Fibroblast of lung (primary cell): ENCODE results near the gene GSE1. TPM values are rescaled to one million over a fixed set of nuclear protein-coding genes. Genes with fewer than 3 reads are reported as not detected.

Experiments used
- DNase-seq, 2 donors: peaks; one replicate each; pipeline versions ENCODE4 v3.0.0 to v3.0.0-alpha.2; 2010; ENCODE audit warnings: low read depth in 2 of 2
- H2AFZ ChIP-seq: 2 replicates; pipeline ENCODE4 v1.5.1; 2012; ENCODE audit warnings: low read length, control low read depth, inconsistent platforms
- H3K27ac ChIP-seq: 2 replicates; pipeline ENCODE4 v1.5.1; 2011; ENCODE audit warnings: low read length, control low read depth; ENCODE audit not compliant: insufficient read depth
- H3K27me3 ChIP-seq: 2 replicates; pipeline ENCODE4 v1.5.1; 2011; ENCODE audit warnings: mild to moderate bottlenecking, low read length; ENCODE audit not compliant: control insufficient read depth, insufficient read depth
- H3K36me3 ChIP-seq: 2 replicates; pipeline ENCODE4 v1.5.1; 2011; ENCODE audit warnings: low read length; ENCODE audit not compliant: control insufficient read depth, insufficient read depth
- H3K4me1 ChIP-seq: 2 replicates; pipeline ENCODE4 v1.5.1; 2011; ENCODE audit warnings: low read length; ENCODE audit not compliant: control insufficient read depth, insufficient read depth; ENCODE audit errors: extremely low read depth
- H3K4me2 ChIP-seq: 2 replicates; pipeline ENCODE4 v1.5.1; 2011; ENCODE audit warnings: low read length, control low read depth; ENCODE audit not compliant: insufficient read depth; ENCODE audit errors: extremely low read depth
- H3K4me3 ChIP-seq, 4 experiments: fragments of 200-600 bp in 1 of 4; sonication (generic) in 1 of 4; replicated peaks in 1 of 4; 2 replicates each; pipeline ENCODE4 v1.5.1; 2011 to 2016; ENCODE audit warnings: low read length in 4 of 4, low read depth in 3 of 4, mild to moderate bottlenecking in 3 of 4, control low read depth in 2 of 4, inconsistent platforms in 1 of 4, mixed read lengths in 1 of 4; ENCODE audit not compliant: insufficient read depth in 1 of 4; ENCODE audit errors: control extremely low read depth in 1 of 4
- H3K79me2 ChIP-seq: 2 replicates; pipeline ENCODE4 v1.5.1; 2012; ENCODE audit warnings: mild to moderate bottlenecking, low read length, inconsistent platforms; ENCODE audit not compliant: control insufficient read depth, insufficient read depth
- H3K9ac ChIP-seq: 2 replicates; pipeline ENCODE4 v1.5.1; 2011; ENCODE audit warnings: mild to moderate bottlenecking, low read length, control low read depth; ENCODE audit not compliant: insufficient read depth
- H3K9me3 ChIP-seq: 2 replicates; pipeline ENCODE4 v1.5.1; 2012; ENCODE audit warnings: low read depth, low read length; ENCODE audit not compliant: control insufficient read depth, insufficient read depth
- H4K20me1 ChIP-seq: 2 replicates; pipeline ENCODE4 v1.5.1; 2011; ENCODE audit warnings: low read length; ENCODE audit not compliant: control insufficient read depth, insufficient read depth; ENCODE audit errors: extremely low read depth
- EZH2 ChIP-seq: IDR thresholded peaks from 2 replicates; pipeline ENCODE4 v1.5.1; 2012; ENCODE audit warnings: low read length, control low read depth, mild to moderate bottlenecking; ENCODE audit errors: missing control alignments
- polyA plus RNA-seq, 2 donors: library from polyadenylated mRNA; depleted of rRNA in 1 of 2; stranded (reverse) in 1 of 2; unstranded in 1 of 2; fragments of >200 nt; gene quantifications; 2 replicates each; pipeline ENCODE4 v1.2.1, GENCODE V29; 2011 to 2012; ENCODE audit warnings: missing spikeins in 1 of 2
- total RNA-seq: library from RNA; depleted of rRNA; stranded (reverse); fragments of >200 nt; gene quantifications from 2 replicates; pipeline ENCODE4 v1.2.1, GENCODE V29; 2014
- TF ChIP-seq, protein P1 (sequence below), 2 donors: IDR thresholded peaks in 1 of 2; conservative IDR thresholded peaks in 1 of 2; 1 replicate in 1 of 2; 2 replicates in 1 of 2; pipeline ENCODE4 v1.5.1; 2011 to 2012; ENCODE audit warnings: low read length in 2 of 2, control low read depth in 1 of 2, inconsistent platforms in 1 of 2, low read depth in 1 of 2, mild to moderate bottlenecking in 1 of 2

GSE1 gene
- total and polyA plus RNA-seq, 2 donors (not counting 1 experiment from before 2014, with no cell fraction given) = 11.0 to 35.7 TPM

DNA sequence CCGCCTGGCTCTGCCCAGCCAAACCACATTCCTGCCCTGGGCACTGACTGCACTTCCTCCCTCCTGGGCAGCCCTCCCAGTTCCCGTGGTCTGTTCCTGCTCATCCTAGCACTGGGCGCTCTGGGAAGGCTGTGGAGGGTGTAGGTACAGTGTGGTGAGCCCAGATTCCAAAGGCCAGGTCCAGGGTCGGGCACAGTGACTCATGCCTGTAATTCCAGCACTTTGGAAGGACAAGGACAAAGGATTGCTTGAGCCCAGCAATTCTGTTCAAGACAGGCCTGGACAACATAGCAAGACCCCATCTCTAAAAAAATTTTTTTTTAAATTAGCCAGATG lies 107.1 kb downstream of the GSE1 start:
- H3K36me3 ChIP-seq = peaks cover 2% of the 10 kb centered on the region
- peaks cover 2% of the 10 kb centered on the region for H3K4me1 ChIP-seq
- no peak overlapping the region for H3K4me2 ChIP-seq
- H3K79me2 ChIP-seq = no peaks in the 10 kb centered on the region
- H3K27ac ChIP-seq = no peak overlapping the region
- no peaks in the 10 kb centered on the region for H3K9me3 ChIP-seq
- H2AFZ ChIP-seq = no peak overlapping the region
- TF ChIP-seq, protein P1, sequence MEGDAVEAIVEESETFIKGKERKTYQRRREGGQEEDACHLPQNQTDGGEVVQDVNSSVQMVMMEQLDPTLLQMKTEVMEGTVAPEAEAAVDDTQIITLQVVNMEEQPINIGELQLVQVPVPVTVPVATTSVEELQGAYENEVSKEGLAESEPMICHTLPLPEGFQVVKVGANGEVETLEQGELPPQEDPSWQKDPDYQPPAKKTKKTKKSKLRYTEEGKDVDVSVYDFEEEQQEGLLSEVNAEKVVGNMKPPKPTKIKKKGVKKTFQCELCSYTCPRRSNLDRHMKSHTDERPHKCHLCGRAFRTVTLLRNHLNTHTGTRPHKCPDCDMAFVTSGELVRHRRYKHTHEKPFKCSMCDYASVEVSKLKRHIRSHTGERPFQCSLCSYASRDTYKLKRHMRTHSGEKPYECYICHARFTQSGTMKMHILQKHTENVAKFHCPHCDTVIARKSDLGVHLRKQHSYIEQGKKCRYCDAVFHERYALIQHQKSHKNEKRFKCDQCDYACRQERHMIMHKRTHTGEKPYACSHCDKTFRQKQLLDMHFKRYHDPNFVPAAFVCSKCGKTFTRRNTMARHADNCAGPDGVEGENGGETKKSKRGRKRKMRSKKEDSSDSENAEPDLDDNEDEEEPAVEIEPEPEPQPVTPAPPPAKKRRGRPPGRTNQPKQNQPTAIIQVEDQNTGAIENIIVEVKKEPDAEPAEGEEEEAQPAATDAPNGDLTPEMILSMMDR (conservative IDR thresholded peaks at IDR 0.05 in 1 of 2, IDR thresholded peaks at IDR 0.05 in 1 of 2; ENCODE audit: low read depth in 1 of 2, low read length in 2 of 2) = no peak
- TF ChIP-seq EZH2 = no peak
- H3K9ac ChIP-seq = no peak overlapping the region
- no peak for DNase-seq
- no peak overlapping the region for H3K4me3 ChIP-seq
- H3K27me3 ChIP-seq = no peaks in the 10 kb centered on the region
- no peaks in the 10 kb centered on the region for H4K20me1 ChIP-seq

DNA sequence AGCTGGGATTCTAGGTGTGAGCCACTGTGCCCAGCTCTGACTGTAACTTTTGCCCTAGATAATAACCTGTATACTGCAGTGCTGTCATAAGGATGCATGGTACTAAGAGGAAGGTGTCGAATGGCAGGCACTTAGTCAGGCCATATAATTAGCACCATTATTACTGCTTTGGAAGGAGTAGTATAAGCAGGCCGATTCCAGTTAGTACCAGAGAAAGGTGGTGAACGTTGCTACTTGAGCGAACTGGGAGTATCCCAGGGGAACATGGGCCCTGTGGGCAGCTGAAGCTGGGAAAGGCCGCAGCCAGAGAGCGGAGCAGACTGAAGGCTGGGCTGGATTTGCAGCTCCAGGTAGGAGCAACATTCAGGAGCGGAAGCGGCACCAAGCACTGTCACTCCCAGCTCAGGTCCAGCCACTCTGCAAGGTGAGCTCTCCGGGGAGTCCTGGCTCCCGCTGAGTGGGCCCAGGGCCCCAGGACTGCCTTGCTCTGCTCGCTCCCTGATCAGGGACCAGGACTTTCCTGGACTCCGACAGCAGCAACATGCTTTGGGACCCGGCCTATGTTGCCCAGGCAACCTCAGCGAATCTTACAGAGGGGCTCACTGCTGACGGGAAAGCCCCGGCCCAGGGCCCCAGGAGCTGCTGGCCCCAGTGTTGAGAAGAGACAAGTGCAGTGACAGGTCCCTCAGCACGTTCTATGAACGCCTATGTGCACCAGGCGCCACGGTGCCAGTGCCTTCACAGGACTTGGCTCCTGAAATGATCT lies 109.2 kb downstream of the GSE1 start:
- no peak overlapping the region for H3K4me2 ChIP-seq
- H3K27ac ChIP-seq = no peak overlapping the region
- no peak for DNase-seq
- H3K27me3 ChIP-seq = no peaks in the 10 kb centered on the region
- no peaks in the 10 kb centered on the region for H4K20me1 ChIP-seq
- TF ChIP-seq, protein P1 (conservative IDR thresholded peaks at IDR 0.05 in 1 of 2, IDR thresholded peaks at IDR 0.05 in 1 of 2; ENCODE audit: low read depth in 1 of 2, low read length in 2 of 2) = no peak
- TF ChIP-seq EZH2 = no peak
- no peaks in the 10 kb centered on the region for H3K4me1 ChIP-seq
- H2AFZ ChIP-seq = no peak overlapping the region
- H3K36me3 ChIP-seq = peaks cover 2% of the 10 kb centered on the region
- H3K9me3 ChIP-seq = no peaks in the 10 kb centered on the region
- H3K9ac ChIP-seq = no peak overlapping the region
- no peak overlapping the region for H3K4me3 ChIP-seq
- no peaks in the 10 kb centered on the region for H3K79me2 ChIP-seq

DNA sequence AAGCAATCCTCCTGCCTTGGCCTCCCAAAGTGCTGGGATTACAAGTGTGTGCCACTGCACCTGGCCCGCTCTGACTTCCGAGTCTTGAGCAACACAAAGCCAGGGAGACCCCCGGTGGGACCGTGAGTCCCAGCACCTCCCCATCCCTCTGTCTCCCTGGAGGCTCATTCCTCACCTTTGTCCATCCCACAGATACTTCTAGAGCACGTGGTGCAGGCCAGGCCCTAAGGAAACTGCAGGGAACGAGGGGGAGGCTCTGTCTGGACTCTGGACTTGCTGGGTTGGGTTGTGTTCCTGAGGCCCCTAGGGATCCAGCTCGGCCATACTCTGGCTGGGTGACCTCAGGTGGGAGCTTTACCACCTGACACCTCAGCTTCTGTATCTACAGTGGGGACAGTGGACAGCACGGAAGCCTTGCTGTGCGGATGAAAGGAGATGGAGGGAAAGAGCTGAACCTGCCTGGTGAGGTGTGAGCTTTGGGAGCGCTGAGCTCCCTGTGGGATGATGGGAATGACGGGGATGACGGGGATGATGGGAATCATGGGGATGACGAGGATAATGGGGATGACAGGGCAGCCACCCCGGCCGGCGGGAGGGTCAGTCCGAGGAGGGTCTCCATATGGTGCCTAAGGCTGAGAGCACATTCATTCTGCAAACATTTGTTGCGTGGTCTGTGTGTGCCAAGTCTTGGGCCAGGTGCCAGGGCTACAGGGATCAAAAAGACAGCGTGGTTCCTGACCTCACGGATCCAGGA lies 111.2 kb downstream of the GSE1 start:
- no peaks in the 10 kb centered on the region for H3K27me3 ChIP-seq
- no peaks in the 10 kb centered on the region for H4K20me1 ChIP-seq
- H3K4me3 ChIP-seq = no peak overlapping the region
- no peaks in the 10 kb centered on the region for H3K4me1 ChIP-seq
- TF ChIP-seq, protein P1 (conservative IDR thresholded peaks at IDR 0.05 in 1 of 2, IDR thresholded peaks at IDR 0.05 in 1 of 2; ENCODE audit: low read depth in 1 of 2, low read length in 2 of 2) = no peak
- TF ChIP-seq EZH2 = no peak
- no peak overlapping the region for H3K4me2 ChIP-seq
- H3K9me3 ChIP-seq = no peaks in the 10 kb centered on the region
- H3K36me3 ChIP-seq = peaks cover 2% of the 10 kb centered on the region
- no peak for DNase-seq
- no peak overlapping the region for H3K27ac ChIP-seq
- H2AFZ ChIP-seq = no peak overlapping the region
- H3K9ac ChIP-seq = no peak overlapping the region
- no peaks in the 10 kb centered on the region for H3K79me2 ChIP-seq
